NCI-H526 (cell line): ENCODE results near the gene KCNMA1.
"Not testable (repeated sequence)": the region's sequence is repeated elsewhere in the genome, so short reads cannot be mapped to it uniquely, and the experiment has no call there.

Experiments
- DNase-seq, 2 experiments: peaks; one replicate each; lab custom pipeline; 2025; lab: John Stamatoyannopoulos, UW

Gene KCNMA1

DNA sequence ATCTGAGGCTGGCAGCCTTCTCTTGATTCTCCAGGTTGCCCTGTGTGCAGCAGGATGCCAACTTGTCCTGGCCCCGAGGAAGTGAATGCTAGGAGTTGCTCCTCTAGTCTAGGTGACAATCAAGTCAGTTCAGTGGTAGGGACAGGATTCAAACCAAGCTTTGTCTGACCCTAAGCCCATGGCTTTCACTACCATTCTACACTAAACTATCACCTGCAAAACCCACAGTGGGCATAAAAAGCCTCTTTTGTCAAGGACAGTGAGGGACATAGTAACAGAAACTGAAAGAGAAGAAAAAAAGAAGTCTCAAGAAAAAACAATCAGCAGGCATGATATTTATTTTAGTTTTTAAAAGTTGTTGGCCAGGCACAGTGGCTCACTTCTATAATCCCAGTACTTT, 33.5 kb downstream of the KCNMA1 start:
- no peak for DNase-seq

DNA sequence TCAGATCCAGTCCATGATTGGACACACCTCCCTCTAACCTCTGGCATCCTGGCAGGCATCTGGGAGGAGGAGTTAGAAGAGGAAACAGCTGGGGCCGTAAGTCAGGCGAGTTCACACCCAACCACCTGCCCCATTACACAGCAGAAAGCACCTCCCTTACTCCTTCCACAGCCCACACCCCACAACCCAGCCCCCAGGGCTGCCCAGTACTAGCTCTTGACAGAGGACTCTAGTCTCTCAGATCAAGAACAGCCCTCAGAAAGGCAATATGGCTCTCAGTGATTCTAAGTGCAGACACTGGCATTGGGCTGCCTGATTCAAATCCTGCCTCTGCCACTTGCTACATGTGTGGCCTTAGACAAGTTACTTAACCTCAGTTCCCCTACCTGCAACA, 34.1 kb downstream of the KCNMA1 start:
- DNase-seq: no peak

DNA sequence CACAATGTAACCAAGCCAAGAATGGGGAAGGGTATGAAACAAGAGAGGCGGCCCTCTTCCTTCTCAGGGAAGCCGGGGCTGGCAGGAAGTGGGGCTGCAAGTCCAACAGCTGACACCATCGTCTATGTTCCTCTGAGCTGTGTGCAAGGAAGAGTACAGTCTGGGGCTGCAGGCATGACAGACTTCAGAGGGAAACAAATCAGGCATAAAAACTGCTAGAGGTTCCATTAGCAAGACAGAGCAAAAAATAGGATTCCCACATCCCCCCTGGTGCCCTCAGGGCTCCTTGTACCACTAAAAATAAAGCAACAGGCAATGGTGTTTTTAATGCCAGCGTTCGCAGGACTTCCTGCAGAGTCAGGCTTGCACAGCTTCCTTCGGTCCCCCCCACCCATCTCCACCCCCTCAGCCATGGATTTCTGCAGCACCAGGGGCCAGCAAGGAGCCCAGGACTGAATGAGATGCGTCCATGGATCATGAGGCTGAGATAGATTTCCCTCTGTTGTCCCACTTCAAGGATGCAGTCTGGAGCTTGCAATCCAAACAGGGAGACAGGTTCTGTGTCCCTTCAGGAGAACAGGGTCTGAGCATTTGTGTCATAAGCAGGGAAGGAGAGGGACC, 34.6 kb downstream of the KCNMA1 start:
- DNase-seq: no peak

DNA sequence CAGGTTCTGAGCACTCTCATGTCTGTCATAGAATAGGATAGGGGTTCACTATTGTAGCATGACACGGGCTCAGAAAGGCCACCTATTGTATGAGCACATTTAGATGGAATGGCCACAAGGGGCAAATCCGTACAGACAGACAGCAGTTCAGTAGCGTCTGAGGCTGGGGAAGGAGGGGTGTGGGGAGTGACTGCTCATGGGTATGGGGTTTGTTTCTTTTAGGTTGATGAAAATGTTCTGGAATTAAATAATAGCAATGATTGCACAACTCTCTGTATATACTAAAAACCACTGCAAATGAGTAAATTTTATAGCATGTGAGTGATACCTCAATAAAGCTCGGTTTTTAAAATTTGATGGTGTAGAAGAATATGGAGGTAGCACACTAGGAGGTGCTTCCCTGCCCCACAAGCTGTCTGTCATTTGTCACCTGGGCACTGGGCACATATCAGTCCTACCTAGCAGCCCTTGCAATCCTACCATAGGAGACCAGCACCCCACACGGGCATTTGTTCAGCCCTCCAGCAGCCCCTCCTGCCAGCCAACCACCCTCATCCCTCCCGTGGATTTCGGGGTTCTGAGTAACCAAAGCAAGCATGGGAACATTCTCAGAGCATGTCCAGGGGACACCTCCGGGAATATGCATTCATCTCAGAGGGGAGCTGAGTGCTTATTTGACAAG, 35.2 kb downstream of the KCNMA1 start:
- DNase-seq: no peak

DNA sequence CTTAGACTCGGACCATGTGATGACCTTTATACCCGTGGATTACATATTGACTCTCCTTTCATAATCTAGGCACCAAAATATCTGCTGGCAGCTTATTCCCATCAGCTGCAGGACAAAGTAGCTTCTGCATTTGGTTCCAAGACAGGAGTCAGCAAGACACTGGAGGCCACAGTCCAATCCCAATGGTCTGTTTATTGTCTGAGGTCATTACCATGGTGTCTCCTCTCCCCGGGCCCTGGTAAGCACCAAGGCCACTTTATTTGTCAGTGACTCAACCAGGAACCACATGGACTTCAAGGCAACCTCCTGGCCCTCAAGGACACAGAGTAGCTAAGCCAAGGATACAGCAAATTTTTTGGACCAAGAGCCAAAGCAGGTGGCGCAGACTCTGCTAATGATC, 36.1 kb downstream of the KCNMA1 start:
- no peak for DNase-seq

DNA sequence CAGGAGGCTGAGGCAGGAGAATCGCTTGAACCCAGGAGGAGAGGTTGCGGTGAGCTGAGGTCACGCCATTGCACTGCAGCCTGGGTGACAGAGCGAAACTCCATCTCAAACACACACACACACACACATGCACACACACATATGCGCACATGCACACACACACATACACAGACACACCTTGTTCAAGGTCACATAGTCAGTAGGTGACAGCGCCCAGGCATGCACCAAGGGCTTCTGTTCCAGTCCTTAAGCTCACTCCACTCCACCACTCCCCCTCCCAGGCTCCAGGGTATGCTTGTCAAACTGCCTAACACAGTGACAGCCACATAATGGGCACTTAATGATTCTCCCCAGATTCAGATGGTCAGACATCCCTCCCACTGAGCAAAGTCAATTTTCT, 37.0 kb downstream of the KCNMA1 start:
- no peak for DNase-seq

DNA sequence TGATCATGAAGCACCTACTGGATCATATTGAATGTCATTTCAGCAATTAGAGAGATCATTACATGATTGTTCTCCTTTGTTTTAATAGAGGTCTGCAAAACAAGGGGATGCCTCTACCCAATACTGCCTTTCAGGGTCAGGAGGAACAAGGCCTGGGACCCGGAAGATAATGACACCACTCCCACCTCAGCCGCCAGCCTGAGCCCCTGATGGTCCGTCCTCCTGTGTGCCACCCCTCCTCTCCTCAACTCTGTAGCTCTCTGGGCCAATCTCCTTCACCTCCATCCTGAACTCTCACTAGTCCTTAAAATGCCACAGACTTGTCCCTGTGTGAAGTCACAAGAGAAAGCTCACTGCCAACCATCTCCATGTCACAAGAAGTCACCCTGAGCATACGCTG, 38.0 kb downstream of the KCNMA1 start:
- DNase-seq: no peak

DNA sequence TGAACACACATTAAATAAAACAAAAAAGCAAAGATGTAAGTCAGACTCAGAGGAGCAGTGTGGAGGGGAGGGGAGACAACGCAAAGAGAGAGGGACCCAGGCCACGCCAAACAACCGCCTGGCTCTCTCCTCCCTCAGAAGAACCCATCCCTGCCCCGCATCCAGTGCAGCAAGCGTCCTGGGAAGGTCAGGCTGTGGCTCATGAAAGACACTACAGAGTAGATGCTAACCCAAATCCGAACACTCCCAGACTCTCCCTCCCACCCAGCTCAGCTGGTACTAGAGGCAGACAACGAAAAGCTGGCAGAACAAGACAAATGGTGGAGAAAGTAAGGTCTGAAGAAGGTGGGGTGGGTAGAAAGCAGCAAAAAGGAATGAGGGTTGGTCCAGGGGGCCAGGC, 39.0 kb downstream of the KCNMA1 start:
- DNase-seq: no peak

DNA sequence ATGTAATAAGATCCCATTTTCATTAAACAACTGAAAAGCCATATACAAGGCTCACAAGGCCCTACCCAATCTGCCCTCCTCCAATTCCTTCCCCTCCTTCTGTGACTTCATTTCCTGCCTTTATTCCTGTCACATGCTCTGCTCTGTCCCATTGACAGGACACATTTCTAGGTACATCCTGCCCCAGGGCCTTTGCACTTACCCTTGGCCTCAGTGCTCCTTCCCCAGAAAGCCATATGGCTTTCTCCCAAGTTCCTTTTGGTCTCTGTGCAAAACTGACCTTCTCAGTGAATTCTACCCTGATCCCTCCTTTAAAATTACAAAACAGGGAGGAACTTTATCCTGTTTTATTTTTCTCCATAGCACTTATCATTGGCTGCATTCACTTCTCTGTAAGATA, 40.0 kb downstream of the KCNMA1 start:
- no peak for DNase-seq

DNA sequence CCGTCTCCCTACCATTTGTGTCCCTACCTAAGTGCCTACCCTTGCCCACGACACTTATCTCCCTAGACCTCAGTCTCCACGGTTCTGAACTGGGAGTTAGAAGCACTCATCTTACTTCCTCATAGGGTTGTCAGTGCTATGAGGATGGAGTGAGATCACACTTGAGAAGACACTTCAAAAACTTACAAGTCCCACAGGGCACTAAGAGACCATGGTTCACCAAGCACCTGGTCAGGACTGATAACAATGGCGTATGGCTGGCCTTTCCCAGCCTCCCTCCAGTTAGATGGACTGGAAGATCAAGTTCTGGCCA, 43.2 kb downstream of the KCNMA1 start:
- DNase-seq: no peak

DNA sequence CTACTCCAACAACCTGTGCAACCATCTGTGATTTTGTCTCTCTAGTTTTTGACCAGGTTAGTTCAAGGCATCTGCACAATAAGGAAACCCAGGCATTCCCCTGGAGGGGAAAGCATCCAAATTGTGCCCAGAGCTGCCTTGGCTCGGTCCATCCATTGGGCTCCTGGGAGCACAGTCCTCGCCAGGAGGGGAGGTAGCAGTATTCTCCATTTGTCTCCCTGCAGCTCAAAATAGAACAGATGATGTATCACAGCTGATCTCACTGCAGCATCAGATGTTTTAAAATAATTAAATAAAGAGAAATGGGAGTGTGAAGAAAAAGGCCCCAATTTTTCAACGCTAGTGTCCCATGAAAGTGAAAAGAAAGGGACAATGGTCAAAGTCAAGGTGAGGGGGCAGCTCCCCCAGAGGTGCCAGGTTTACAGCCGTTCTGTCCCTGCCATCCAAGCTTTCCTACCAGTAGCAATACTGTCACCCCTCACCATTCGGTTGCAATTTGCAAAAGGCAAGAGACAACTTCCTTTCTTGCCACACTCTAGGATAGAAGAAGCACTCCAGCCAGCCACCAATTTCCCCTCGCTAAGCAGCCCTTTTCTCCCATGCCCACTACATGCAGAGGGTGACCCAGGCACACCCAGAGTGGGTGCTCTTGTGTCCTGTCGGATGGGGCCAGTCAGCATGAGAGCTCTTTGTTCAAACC, 43.7 kb downstream of the KCNMA1 start:
- no peak for DNase-seq

DNA sequence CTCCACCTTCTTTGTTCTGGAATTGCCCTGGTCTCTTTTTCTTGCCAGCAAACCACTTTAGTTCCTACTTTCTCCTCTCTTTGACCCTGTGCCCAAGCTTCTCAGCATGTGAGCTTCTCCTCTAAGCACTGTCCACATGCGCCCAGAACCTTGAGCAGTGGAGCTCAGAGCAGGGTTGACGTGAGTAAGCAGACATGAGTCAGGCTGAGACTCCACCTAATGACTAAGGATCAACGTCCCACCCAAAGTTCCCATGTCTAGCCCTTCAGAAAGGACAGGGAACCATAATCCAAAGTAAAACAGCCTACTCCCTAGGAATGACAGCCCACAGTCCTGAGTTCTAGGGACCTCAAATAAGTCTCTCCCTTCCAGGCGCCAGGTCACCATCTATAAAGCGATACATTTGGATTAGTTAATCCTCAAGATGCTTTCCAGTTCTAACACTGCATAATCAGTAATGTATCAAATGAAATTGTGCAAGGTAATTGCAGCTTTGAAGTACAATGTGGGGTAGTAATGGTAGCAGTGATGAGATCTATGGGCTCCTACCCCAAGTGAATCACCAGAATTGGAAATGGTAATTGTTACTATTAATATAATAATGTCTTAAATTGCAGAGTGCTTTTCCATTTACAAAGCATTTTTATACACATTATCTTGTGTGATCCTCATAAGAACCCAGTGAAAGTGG, 44.5 kb downstream of the KCNMA1 start:
- no peak for DNase-seq

DNA sequence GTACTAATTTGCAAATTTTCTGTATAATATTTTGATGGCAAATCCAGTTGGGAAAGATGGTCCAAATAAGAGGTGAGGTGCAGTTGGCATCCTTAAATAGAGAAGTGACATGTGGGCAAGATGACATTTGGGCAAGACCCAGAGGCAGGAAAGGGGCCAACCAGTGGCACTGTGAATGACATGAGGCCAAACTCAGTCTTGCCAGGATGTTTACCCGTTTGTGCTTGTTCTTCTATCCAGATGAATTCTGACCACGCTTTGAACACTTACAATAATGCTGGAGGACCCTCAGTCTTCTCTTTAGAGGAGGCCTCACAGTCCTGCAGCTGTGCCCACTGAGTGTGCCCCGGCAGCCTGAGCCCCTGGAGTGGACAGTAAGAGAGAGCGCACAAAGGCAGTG, 45.1 kb downstream of the KCNMA1 start:
- DNase-seq: no peak

DNA sequence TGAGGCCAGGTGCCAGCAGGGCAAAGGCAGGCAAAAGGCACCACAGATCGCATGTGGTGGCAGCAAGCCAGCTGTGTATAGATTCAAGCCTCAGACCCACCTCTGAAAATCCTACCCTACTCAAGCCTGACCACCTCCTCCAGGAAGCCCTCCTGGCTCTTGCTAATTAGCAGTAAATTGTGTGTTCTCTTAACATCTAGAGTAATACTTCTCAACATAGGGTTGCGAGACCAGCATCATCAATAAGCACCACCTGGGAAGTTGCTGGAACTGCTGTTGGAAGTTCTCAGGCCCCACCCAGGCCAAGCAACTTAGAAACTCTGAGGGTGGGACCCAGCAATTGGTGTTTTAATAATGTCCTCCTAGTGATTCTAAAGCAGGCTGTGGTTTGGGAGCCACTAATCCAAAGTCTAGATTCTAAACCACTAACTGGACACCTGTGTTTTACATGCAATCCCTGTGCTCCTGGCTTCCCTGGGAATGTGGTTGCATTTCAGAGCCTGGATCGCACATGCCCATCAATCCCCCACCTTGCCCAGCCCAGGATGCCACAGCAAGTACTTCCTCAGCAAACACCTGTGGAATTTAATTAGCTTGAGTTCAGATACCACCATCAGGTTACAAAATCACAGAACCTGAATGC, 46.2 kb downstream of the KCNMA1 start:
- no peak for DNase-seq

DNA sequence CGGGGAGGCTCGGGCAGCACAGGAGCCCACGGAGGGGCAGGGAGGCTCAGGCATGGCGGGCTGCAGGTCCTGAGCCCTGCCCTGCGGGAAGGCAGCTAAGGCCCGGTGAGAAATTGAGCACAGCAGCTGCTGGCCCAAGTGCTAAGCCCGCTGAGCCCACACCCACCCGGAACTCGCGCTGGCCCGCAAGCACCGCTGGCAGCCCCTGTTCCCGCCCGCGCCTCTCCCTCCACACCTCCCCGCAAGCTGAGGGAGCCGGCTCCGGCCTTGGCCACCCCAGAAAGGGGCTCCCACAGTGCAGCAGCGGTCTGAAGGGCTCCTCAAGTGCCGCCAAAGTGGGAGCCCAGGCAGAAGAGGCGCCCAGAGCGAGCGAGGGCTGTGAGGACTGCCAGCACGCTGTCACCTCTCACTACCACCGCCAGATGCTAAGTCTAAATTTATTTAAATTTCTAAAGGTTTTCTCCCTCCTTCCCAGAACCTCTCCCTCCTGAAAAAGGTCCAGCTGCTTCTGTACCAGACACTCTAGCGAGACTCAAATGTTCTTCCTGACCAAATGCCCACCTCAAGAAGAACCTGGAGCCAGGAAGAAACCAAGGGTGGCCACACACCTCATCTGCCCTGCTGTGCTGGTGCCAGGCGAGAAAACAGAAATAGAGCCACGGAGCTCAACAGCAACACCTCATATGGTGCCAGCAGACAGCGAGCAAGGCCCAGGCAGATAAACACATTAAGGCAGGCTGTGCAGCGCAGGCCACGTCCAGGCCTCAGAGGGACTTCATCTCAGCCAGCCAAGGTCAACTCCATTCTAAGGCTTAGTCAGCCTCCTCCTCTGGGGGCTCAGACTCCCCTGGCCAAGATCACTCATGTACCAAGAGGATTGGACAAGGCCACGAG, 47.0 kb downstream of the KCNMA1 start:
- no peak for DNase-seq

DNA sequence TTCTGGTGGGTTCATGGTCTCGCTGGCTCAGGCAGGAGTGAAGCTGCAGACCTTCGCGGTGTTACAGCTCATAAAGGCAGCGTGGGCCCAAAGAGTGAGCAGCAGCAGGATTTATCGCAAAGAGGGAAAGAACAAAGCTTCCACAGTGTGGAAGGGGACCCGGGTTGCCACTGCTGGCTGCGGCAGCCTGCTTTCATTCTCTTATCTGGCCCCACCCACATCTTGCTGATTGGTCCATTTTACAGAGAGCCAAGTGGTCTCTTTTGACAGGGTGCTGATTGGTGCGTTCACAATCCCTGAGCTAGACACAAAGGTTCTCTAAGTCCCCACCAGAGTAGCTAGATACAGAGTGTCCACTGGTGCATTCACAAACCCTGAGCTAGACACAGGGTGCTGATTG, 47.9 kb downstream of the KCNMA1 start:
- DNase-seq: not testable (repeated sequence)

DNA sequence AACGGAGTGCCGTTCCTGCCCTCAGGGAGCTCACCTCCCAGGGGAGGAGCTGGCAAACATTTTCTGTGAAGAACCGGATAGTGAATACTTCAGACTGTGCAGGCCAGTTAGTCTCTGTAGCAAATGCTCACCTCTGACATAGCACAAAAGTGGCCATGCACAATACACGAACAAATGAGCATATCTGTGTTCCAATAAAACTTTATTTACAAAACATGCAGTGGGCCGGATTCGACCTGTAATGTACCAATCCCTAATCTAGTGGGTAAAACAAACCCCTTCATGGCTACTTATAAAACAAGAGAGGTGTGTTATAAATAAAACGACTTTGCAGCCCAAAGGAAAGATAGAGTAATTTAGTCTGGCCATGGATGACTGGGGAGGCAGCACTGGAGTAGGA, 48.7 kb downstream of the KCNMA1 start:
- no peak for DNase-seq

DNA sequence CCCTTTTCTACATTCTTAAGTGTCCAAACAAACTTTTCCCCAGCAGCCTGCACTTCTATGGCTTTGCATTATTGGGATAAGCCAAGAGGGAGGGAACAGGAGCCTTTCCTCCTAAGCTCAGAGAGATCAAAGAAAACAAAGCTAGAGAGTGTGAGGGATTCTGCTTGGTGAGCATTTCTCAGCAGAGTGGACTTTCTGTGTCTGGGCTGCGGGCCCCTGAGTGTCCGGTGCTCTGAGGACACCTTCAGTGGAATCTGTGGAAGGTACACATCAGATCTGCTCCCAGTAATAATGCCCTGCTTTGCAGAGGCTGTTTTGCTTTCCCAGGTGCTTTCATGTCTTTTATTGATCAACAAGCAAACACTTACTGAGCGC, 50.2 kb downstream of the KCNMA1 start:
- DNase-seq: no peak

DNA sequence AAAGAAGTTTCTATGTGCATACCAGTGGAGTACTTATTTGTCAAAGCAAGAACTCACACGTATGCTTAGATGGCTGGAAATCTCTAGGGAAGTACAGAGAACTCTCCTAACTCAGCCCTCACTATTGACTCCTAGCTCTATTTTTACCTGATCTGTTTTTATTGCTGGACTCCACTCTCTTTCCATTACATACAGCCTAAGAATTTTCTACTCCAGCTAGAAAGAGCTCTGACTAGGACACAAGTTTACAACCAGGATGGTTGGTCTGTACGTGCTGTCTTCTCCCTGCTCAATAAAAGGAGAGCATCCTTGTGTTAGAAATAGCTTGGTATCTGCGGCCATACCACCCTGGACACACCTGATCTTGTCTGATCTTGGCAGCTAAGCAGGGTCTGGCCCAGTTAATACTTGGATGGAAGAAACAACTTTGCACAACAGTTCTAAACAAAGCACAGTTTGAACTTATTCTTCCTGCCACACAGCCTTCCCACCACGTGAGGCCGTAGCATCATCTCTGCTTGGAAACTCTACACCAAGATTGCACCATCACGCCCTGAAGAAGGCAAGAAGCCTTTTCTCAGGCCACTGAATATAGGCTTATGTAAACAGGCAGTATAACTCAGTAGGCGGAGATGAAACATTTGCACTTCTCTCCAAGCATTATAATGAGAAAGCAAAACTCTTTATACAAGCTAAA, 50.7 kb downstream of the KCNMA1 start:
- no peak for DNase-seq

DNA sequence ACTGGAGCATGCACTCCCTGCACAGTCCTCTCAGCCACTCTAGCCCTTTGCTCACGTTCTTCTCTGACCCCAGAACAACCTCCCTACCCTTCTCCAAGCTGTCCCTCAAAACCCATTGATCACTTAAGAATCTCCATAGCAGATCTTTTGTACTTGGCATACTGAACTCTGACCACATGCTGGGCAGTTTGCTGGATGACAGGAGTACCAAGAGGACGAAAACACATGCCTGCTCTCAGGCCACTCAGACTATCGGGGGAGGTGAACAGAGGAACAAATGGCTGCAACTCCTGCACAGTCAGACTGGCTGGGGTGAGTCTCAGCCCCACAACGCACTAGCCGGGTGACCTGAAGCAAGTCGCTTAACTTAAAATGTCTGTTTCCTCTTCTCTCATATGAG, 52.7 kb downstream of the KCNMA1 start:
- no peak for DNase-seq

DNA sequence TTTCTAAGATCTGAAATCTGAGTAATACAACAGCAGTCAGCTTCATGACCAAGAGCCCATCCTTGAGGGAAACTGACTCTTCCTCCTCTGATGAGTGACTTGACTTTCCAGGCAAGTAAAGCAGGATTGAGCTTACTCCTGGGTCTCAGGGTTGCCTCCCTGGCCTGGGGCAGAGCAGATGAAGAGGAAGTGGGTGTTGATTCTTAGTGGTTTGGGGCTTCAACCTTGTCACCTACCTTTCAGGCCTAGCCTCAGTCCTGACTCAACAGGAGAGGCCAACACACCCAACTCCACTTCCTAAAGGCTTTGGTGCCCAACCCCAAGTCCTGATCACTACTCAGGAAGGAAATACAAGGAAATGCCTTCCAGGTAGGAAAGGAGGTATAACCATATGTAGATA, 54.1 kb downstream of the KCNMA1 start:
- DNase-seq: no peak
